Astrocyte (in vitro differentiated cells and primary cell): Measurements from ENCODE around the gene HOXB4. TPM values are rescaled to one million over a fixed set of nuclear protein-coding genes. Genes with fewer than 3 reads are reported as not detected.

Experiments used
- DNase-seq: peaks from one replicate; pipeline ENCODE4 v3.0.0-alpha.2; 2010; ENCODE audit warnings: low read depth
- FAIRE-seq: peaks from 2 replicates; lab custom pipeline; 2011; peaks lifted over from hg19 to GRCh38; lab: Jason Lieb, UNC
- H2AFZ ChIP-seq: 2 replicates; pipeline ENCODE4 v1.6.0; 2012; ENCODE audit warnings: low read depth, low read length, inconsistent platforms
- H3K27ac ChIP-seq: 2 replicates; pipeline ENCODE4 v1.5.1; 2011; ENCODE audit warnings: low read depth, low read length, inconsistent platforms
- H3K27me3 ChIP-seq: 2 replicates; pipeline ENCODE4 v1.6.0; 2011; ENCODE audit warnings: low read length, inconsistent platforms; ENCODE audit not compliant: insufficient read depth
- H3K36me3 ChIP-seq: 2 replicates; pipeline ENCODE4 v1.5.1; 2011; ENCODE audit warnings: low read length, inconsistent platforms; ENCODE audit not compliant: insufficient read depth
- H3K4me1 ChIP-seq: 2 replicates; pipeline ENCODE4 v1.5.1; 2011; ENCODE audit warnings: low read length, inconsistent platforms; ENCODE audit not compliant: insufficient read depth
- H3K4me2 ChIP-seq: 2 replicates; pipeline ENCODE4 v1.6.0; 2012; ENCODE audit warnings: low read length, inconsistent platforms
- H3K4me3 ChIP-seq: 2 replicates; pipeline ENCODE4 v1.5.1; 2011; ENCODE audit warnings: low read depth, mild to moderate bottlenecking, low read length, inconsistent platforms; ENCODE audit not compliant: insufficient read depth
- H3K79me2 ChIP-seq: 2 replicates; pipeline ENCODE4 v1.6.0; 2012; ENCODE audit warnings: mild to moderate bottlenecking, low read length, inconsistent platforms; ENCODE audit not compliant: insufficient read depth
- H3K9ac ChIP-seq: 2 replicates; pipeline ENCODE4 v1.6.0; 2012; ENCODE audit warnings: mild to moderate bottlenecking, low read length, inconsistent platforms
- H3K9me3 ChIP-seq: 2 replicates; pipeline ENCODE4 v1.5.1; 2012; ENCODE audit warnings: low read depth, mild to moderate bottlenecking, low read length, inconsistent platforms; ENCODE audit not compliant: insufficient read depth
- H4K20me1 ChIP-seq: 2 replicates; pipeline ENCODE4 v1.6.0; 2012; ENCODE audit warnings: low read length, inconsistent platforms; ENCODE audit not compliant: insufficient read depth
- H3K27ac Mint-ChIP-seq: one replicate; pipeline ENCODE4 v1.8.0; 2021; ENCODE audit warnings: mild to moderate bottlenecking, mixed read lengths; ENCODE audit not compliant: unreplicated experiment
- H3K27me3 Mint-ChIP-seq: one replicate; pipeline ENCODE4 v1.8.0; 2021; ENCODE audit warnings: low read depth, mixed read lengths; ENCODE audit not compliant: unreplicated experiment
- H3K36me3 Mint-ChIP-seq: one replicate; pipeline ENCODE4 v1.8.0; 2021; ENCODE audit warnings: low read depth, mixed read lengths; ENCODE audit not compliant: unreplicated experiment
- H3K4me1 Mint-ChIP-seq: one replicate; pipeline ENCODE4 v1.8.0; 2021; ENCODE audit warnings: low read depth, mixed read lengths; ENCODE audit not compliant: unreplicated experiment
- H3K4me3 Mint-ChIP-seq: one replicate; pipeline ENCODE4 v1.8.0; 2021; ENCODE audit warnings: mild to moderate bottlenecking, moderate library complexity, mixed read lengths; ENCODE audit not compliant: unreplicated experiment
- H3K9me3 Mint-ChIP-seq: one replicate; pipeline ENCODE4 v1.8.0; 2021; ENCODE audit warnings: mild to moderate bottlenecking, mixed read lengths; ENCODE audit not compliant: unreplicated experiment
- CTCF ChIP-seq: IDR thresholded peaks from 2 replicates; pipeline ENCODE4 v1.5.1; 2011; ENCODE audit warnings: low read depth, mild to moderate bottlenecking, inconsistent platforms, low read length, moderate library complexity; ENCODE audit not compliant: insufficient read depth
- EZH2 ChIP-seq: IDR thresholded peaks from 2 replicates; pipeline ENCODE4 v1.6.1; 2012; ENCODE audit warnings: mild to moderate bottlenecking, low read length, inconsistent platforms; ENCODE audit not compliant: insufficient read depth
- total RNA-seq: library from RNA; stranded (reverse); gene quantifications from 2 replicates; pipeline ENCODE4 v1.2.1, GENCODE V29; 2021

The HOXB4 gene
- total RNA-seq, 1 donor from 2014 or later, result not detected

GRCh38 chr17:48547808-48548522, 30.2 kb downstream of the HOXB4 start:
- FAIRE-seq, result no peak
- peak overlapping the region; percentile 83 for H3K4me2 ChIP-seq

GRCh38 chr17:48546924-48547807, 31.0 kb downstream of the HOXB4 start:
- Histone ChIP-seq H3K4me1 (peaks cover 35% of the 10 kb centered on the region), H3K9me3 (no peaks in the 10 kb centered on the region), H3K9ac (peak overlapping the region; percentile 96), H3K79me2 (peaks cover 71% of the 10 kb centered on the region), H3K36me3 (no peaks in the 10 kb centered on the region), H4K20me1 (no peaks in the 10 kb centered on the region), H3K27me3 (peaks cover 45% of the 10 kb centered on the region), H3K4me3 (peak overlapping the region; percentile 9), H2AFZ (no peak overlapping the region), H3K4me2 (peak overlapping the region; percentile 83), H3K27ac (peak overlapping the region; percentile 95)
- Mint-ChIP-seq H3K27me3 (peaks cover 80% of the 10 kb centered on the region), H3K9me3 (peaks cover 14% of the 10 kb centered on the region), H3K27ac (no peak overlapping the region), H3K36me3 (peaks cover 3% of the 10 kb centered on the region), H3K4me3 (no peak overlapping the region), H3K4me1 (peaks cover 2% of the 10 kb centered on the region)
- no peak for TF ChIP-seq CTCF
- peak; percentile 33 for TF ChIP-seq EZH2
- no peak for DNase-seq
- no peak for FAIRE-seq

More at GRCh38 chr17:48547808-48548522, 30.2 kb downstream of the HOXB4 start:
- peak overlapping the region; percentile 96 for H3K9ac ChIP-seq
- peaks cover 38% of the 10 kb centered on the region for H3K4me1 ChIP-seq
- H3K9me3 ChIP-seq, result no peaks in the 10 kb centered on the region
- peaks cover 3% of the 10 kb centered on the region for H3K36me3 Mint-ChIP-seq
- H3K27ac ChIP-seq, result peak overlapping the region; percentile 95
- peak overlapping the region; percentile 9 for H3K4me3 ChIP-seq
- peaks cover 77% of the 10 kb centered on the region for H3K27me3 Mint-ChIP-seq
- H3K27ac Mint-ChIP-seq, result no peak overlapping the region
- H3K36me3 ChIP-seq, result no peaks in the 10 kb centered on the region
- H3K4me1 Mint-ChIP-seq, result peaks cover 2% of the 10 kb centered on the region
- peaks cover 70% of the 10 kb centered on the region for H3K79me2 ChIP-seq
- no peak for TF ChIP-seq EZH2
- no peak for TF ChIP-seq CTCF
- no peak overlapping the region for H2AFZ ChIP-seq
- H3K4me3 Mint-ChIP-seq, result no peak overlapping the region
- H3K27me3 ChIP-seq, result peaks cover 48% of the 10 kb centered on the region
- H4K20me1 ChIP-seq, result no peaks in the 10 kb centered on the region
- peaks cover 10% of the 10 kb centered on the region for H3K9me3 Mint-ChIP-seq
- peak; percentile 74 for DNase-seq
